Keratinocyte (primary cell): ENCODE results near the gene UQCC2.

Experiments used
- CTCF ChIP-seq, 3 experiments: IDR thresholded peaks in 1 of 3; conservative IDR thresholded peaks in 1 of 3; optimal IDR thresholded peaks in 1 of 3; 2 replicates in 2 of 3; 3 replicates in 1 of 3; pipeline versions ENCODE3 to v1.5.1; 2011; ENCODE audit warnings: low read length in 3 of 3, mild to moderate bottlenecking in 3 of 3, moderate library complexity in 2 of 3, control low read depth in 1 of 3, inconsistent platforms in 1 of 3; ENCODE audit not compliant: insufficient read depth in 2 of 3; ENCODE audit errors: extremely low read depth in 1 of 3
- EZH2 ChIP-seq: IDR thresholded peaks from one replicate; pipeline ENCODE4 v1.6.1; 2012; ENCODE audit warnings: inconsistent platforms, mild to moderate bottlenecking, low read length, moderate library complexity

- TF ChIP-seq CTCF (optimal IDR thresholded peaks at IDR 0.05 in 1 of 3, IDR thresholded peaks at IDR 0.05 in 1 of 3, conservative IDR thresholded peaks at IDR 0.05 in 1 of 3; ENCODE audit: extremely low read depth in 1 of 3, insufficient read depth in 2 of 3, low read length in 3 of 3) = no peak
- TF ChIP-seq EZH2 = no peak
These were observed 15.4 kb downstream of the UQCC2 start for GRCh38 chr6:33696076-33696475.
